Tibial nerve (tissue), 3 donors: ENCODE results near the gene RPL37A.

ENCODE experiments used
- CTCF ChIP-seq, 5 experiments: fragments of 200-600 bp in 3 of 5; fragments of 450-650 bp in 2 of 5; sonication (generic) in 3 of 5; IDR thresholded peaks; one replicate each; pipeline ENCODE4 v1.5.1; 2016 to 2019; ENCODE audit warnings: antibody characterized with exemption in 5 of 5, mild to moderate bottlenecking in 3 of 5, moderate library complexity in 2 of 5
- POLR2A ChIP-seq, 2 donors: fragments of 450-650 bp; IDR thresholded peaks; one replicate each; pipeline ENCODE4 v1.6.1; 2017; ENCODE audit warnings: antibody characterized with exemption in 2 of 2, mild to moderate bottlenecking in 2 of 2, moderate library complexity in 2 of 2

DNA sequence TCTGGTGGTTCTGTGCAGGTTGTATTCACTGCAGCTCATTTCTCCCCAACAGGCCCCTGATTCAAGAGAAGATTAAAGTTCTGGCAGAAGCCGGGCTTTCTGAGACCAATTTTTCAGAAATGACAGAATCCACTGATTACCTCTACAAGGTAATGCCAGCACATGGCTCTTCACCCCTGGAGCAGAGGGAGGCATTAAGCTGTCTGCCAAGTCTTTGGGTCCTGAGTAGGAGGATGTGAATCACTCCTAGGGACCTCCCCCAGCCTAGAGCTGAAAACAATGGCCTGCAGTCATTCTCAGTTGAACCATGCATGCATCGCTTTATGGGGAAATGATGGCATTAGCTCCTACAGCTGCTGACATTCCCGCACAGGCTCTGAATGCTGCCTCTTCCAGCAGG lies 20.5 kb upstream of the RPL37A start:
- TF ChIP-seq CTCF (IDR thresholded peaks at IDR 0.05) (no peak), POLR2A (IDR thresholded peaks at IDR 0.05) (no peak)
